C4-2B (cell line): ENCODE results near the gene PPFIA3.

ENCODE experiments used
- H3K27ac ChIP-seq: fragments of 450-650 bp; 2 replicates; pipeline ENCODE4 v1.5.1; 2017
- CTCF ChIP-seq: fragments of 450-650 bp; conservative IDR thresholded peaks from 2 replicates; pipeline ENCODE4 v1.5.1; 2017; ENCODE audit warnings: mild to moderate bottlenecking
- ZFX ChIP-seq: fragments of 450-650 bp; IDR thresholded peaks from 2 replicates; pipeline ENCODE4 v1.6.1; 2017

PPFIA3 gene

GRCh38 chr19:49104229-49104864, 15.0 kb upstream of the PPFIA3 start:
- TF ChIP-seq ZFX: no peak
- no peak overlapping the region for H3K27ac ChIP-seq

DNA sequence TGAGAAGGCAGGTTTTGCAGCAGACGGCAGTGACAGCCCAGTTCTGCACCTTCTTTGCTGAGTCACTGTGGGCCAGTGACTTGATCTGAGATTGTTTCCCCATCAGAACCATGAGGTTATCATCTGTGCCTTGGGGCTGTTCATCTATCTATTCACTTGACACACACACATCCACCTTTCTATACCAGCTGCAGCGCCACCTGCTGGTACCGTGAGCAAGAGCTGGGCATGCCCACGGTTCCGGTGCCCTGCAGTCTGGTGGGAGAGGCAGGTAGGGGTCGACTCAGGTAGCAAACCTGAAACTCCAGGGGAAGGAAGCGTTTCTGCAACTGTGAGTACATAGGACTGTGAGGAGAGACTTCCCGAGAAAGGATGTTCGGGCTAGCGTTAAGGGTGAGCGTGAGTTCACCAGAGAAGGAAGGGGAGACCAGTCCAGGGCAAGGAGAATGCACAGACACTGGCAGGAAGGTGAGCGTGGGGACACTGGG, 12.7 kb upstream of the PPFIA3 start:
- TF ChIP-seq ZFX (no peak), CTCF (peak; percentile 82)
- no peak overlapping the region for H3K27ac ChIP-seq

GRCh38 chr19:49107625-49108459, 11.5 kb upstream of the PPFIA3 start:
- TF ChIP-seq ZFX (no peak), CTCF (no peak)
- no peak overlapping the region for H3K27ac ChIP-seq

DNA sequence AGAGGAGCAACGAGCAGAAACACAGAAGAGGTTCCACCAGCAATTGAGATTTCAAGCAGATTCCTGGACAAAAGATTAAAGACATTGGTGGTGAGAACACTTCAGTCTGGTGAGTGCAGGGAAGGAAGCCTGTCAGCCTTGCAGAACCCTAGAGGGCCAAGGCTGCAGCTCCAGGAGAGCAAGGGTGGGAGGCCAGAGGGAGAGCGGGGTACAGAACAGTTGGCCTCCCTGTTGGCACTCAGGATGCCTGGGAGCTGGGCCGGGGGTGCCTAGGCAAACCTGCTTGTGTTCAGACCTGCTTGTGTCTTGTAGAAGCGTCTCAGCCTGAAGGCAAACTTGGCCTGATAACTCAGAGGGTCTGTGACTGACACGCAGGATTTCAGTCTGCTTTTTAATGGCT, 10.3 kb upstream of the PPFIA3 start:
- TF ChIP-seq ZFX (no peak), CTCF (no peak)
- no peak overlapping the region for H3K27ac ChIP-seq

GRCh38 chr19:49109569-49110233, 9.6 kb upstream of the PPFIA3 start:
- TF ChIP-seq CTCF: no peak
- TF ChIP-seq ZFX: no peak
- H3K27ac ChIP-seq: no peak overlapping the region

DNA sequence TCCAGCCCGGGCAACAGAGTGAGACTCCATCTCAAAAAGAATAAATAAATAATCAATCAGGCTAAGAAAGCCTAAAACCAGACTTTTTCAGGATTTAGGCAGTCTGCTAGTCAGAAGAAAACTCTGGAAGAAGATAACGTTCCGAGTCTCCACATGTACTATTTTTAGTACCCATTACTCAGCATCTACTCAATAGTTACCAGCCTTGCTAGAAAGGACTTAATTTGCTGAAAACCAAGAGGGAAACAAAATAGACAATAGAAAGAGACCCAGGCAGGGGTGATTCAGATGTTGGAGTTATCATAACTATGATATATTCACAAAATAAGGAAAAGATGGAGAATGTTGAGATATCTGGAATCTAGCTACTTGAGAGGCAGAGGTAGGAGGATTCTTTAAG, 8.8 kb upstream of the PPFIA3 start:
- TF ChIP-seq CTCF (no peak), ZFX (no peak)
- no peak overlapping the region for H3K27ac ChIP-seq

GRCh38 chr19:49111218-49111998, 7.9 kb upstream of the PPFIA3 start:
- TF ChIP-seq CTCF (no peak), ZFX (no peak)
- H3K27ac ChIP-seq: no peak overlapping the region
